Stimulated activated CD4-positive, alpha-beta T cell treated with anti-CD3 and anti-CD28 coated beads, Interleukin-15, amount 100 ng/mL, for 24 hours (primary cell): ENCODE results near the gene NLGN1.
"Not testable (repeated sequence)": the region's sequence is repeated elsewhere in the genome, so short reads cannot be mapped to it uniquely, and the experiment has no call there.

ENCODE experiments used
- DNase-seq: peaks from one replicate; pipeline ENCODE4 v3.0.0-alpha.2; 2020

Gene NLGN1

DNA sequence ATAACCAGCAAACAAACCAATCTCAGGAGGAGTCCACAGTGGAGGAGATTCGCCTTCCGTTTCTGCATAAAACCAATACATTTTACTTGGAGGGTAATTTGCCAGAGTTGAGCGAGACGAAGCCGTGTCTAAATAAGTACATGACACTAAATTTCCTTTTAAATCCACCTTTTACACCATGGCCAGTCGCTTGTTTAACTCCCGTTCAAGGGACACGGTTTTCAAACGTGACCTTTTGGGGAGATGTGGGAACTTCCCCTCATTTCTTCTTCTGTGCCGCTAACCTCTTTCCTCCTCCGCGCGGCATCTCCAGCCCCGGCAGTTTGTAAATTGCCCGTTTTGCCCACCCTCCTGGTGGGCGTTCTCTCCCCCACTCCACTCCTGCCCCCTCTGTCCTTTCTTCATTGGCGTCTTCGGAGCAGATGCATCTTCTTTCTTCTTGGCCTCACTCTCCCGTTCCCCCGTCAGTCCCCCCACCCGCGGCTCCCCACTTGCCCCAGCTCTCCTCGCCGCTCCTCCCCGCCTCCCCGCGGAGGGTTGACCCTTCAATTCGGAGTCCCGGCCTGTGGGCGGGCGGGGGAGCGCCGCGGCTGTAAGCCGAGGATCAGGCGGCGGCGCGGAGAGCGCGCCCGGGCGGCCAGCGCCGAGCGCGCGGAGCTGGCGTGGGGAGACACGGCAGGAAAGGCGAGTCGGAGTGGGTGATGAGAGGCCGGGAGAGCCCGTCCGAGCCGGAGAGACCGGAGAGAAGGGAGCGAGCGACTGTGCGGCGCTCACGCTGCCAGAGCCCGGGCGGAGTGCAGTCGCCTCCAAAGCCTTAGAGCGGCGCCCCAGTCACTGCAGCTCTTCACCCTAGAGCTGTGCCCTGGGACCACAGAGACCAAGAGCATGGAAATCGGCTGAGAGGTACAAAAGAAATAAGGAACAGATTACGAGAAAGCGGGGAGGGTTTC is at the start of gene NLGN1:
Gene NLGN1, plus strand, starts transcription at position 584 of the 950 bp plus-strand sequence.
- DNase-seq, result peak; percentile 4

DNA sequence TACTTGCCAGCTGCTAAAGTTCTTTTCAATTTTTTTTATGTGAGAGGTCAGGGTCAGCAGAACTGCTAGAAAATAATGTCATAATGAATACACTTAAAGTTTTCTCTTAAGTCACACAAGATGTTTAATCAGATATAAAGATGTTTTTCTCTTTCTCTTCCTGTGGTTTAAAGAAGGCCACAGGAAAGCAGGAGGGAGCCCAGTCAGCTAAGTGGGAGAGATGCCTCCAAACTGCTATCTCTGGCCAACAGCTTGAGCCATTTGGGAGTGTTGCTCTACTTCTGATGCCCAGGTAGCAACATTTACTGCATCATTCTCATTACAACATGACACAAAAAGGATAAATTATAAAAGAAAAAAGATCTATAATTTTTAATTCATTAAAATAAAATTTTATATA is 45.7 kb upstream of the NLGN1 start:
- DNase-seq, result no peak

DNA sequence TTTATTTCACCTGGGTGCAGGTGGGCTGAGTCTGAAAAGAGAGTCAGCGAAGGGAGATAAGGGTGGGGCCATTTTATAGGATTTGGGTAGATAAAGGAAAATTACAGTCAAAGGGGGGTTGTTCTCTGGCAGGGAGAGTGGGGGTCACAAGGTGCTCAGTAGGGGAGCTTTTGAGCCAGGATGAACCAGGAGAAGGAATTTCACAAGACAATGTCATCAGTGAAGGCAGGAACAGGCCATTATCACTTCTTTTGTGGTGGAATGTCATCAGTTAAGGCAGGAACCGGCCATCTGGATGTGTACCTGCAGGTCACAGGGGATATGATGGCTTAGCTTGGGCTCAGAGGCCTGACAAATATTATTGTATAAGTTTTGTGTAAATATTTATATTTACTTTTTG is 44.4 kb upstream of the NLGN1 start:
- not testable (repeated sequence) for DNase-seq

DNA sequence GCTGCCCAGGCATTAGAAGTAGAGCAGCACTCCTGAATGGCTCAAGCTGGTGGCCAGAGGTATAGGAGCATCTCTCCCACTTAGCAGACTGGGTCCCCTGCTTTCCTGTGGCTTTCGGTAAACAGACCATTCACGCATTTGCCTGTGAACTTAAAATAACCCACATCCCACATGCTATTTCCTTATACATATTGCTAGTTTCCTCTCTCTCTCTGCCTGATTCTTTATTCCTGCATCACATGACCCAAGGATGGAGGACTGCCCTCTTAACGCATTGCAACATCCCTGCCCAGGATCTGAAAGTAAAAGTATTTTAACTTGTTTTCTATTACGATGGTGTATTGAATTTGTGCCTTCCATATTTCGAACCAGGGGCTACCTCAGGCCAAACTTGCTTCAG is 43.4 kb upstream of the NLGN1 start:
- no peak for DNase-seq

DNA sequence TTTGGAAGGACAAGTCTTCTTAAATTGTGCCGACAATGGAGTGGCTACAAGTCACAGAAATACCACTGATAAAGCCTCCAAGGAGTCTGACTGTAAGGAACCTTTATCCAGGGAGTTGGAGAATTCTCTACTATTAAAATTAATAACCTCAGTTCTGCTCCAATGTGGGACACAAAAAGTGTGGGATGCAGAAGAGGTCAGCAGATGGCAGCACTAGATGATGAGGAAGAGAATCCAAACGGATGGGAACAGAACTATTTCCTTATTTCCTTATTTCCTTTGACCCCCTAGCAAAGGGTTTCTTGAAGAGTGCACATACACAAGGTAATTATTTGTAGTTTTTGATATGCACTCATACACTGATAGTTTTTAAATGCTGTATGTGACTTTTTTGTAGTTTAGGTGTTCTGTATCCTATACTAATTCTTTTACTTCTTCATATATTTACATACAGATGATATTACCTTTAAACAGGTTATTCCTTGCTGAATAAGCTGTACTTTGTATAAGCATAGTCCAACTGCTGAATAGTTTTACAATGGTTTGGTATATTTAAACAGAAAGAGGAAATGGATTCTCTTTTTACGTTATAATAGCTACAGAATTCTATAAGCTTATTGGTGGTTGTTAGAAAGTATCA is 25.6 kb upstream of the NLGN1 start:
- DNase-seq, result peak; percentile 2

DNA sequence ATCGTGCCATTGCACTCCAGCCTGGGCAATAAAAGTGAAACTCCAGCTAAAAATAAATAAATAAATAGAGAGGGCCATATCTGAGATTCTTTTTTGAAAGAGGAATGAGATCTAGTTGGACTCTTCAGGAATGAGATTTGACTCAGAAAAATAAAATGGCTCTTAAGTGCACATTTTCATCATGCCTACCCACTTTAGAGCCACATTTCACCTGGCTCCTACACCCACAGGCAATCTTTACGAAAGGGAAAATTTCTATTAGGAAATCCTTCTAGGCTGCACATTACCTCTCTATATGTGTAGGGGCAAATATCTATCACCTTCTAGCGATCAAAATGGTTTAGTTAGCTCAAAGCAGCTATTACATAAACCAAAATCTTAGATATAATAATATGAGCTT is 16.9 kb upstream of the NLGN1 start:
- DNase-seq, result no peak

DNA sequence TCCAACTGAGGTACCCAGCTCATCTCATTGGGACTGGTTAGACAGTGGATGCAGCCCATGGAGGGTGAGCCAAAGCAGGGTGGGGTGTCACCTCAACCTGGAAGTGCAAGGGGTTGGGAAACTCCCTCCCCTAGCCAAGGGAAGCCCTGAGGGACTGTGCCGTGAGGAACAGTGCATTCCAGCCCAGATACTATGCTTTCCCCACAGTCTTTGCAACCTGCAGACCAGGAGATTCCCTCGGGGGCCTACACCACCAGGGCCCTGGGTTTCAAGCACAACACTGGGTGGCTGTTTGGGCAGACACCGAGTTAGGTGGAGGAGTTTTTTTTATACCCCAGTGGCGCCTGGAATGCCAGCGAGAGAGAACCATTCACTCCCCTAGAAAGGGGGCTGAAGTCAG is 15.6 kb upstream of the NLGN1 start:
- DNase-seq, result not testable (repeated sequence)

DNA sequence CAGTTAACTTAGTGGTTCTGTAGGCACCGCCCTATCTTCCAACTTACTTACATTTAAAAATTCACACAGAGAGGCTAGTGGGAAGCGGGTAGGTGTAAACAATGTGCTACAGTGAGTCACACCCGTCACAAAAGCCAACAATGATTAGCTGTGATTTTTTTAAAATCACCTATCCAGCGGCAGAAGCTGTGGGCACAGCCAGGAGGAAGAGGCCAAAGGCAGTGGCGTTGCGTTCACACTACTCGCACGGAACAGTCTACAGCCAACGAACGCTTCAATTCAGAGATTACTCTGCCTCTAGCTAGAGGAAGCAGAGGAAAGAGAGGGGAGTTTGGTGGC is 2.5 kb upstream of the NLGN1 start:
- DNase-seq, result no peak

DNA sequence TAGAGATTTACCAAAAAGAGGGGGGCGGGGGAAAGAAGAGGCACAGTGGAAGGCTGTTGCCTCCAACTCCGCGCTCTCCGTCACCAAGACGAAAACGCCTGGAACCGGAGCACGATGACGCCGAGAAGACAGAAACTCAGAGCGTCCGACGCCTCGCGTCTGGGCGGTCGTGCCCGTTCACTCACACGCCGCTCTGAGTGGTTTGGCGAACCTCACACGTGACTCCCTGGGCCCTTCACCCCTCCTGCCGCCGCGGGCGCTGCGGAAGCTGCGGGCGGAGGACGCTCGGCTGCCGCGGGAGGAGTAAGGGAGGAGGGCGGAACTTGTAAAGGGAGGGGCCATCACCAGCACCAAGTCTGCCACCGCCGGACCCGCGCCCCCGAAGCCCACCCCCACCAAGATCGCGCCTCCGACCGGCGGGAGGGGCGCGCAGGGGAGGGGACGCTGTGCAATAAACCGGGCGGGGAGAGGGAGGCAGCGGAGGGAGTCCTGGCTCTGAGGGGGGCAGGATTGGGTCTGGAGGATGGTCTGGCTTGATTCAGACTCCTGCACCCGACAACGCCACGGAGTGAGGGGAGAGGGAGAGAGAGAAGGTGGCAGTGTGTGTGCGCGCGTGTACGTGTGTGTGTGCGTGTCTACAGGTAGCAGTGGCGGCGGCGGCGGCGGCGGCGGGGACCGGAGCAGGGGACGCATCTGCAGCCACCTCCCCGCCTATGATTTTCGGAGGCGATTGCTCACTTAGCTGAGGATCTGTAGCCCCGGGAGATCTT is 1.9 kb upstream of the NLGN1 start:
- peak; percentile 64 for DNase-seq

DNA sequence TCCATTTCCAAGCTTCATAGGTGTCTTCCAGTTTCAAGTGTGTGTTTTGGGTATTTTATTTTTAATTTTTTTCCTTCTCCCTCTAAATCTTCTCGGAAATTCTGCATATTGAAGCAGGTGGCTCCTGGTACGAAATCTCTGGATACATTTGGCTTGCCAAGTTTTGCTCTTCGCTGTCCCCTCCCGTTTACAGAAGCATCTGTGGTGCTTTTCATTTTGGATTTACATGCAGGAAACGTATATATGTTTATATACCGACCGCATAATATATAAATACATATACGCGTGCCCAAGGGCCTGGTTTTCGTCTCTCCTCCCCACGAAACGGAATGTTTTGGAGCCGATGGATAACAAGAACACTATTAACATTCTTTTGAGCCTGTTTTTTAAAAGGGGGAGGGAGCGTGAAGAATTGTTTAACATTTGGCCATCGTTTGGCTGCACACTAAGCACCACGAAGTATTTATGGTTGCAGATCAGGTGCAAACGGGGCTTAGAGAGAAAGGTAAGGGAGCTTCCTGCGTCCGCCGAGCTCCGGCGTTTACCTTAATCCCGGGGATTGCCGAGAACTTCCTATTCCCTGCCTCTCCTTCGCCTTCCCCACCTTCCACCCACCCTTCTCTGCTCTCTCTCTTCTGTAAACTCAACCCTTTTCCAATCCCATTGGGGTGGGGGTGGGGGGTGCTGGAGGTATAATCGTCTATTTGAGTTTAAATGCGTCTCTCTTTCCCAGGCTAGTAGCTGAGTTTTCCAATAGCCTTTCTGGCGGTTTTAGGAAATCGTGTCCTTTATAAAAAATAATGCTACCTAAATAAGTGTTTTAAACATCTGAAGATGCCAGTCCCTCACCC is 1.1 kb upstream of the NLGN1 start:
- DNase-seq, result no peak

DNA sequence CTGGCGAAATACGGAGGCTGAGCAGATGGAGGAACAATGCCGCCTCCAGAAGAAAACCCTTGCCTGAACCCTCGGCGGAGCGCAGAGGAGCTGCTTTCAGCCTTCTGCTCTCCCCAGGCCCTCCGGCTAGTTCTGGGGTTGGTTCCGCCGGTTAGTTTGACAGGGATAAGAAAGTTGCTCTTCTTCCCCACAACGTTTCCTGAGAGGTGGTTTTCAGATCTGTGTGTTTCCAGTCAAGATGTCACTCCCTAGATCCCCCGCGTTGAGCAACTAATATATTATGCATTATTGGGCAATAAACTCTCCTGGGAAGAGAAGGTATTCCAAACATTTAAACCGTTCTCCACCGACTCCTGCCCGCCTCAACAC is 551 bp downstream of the NLGN1 start:
- no peak for DNase-seq

DNA sequence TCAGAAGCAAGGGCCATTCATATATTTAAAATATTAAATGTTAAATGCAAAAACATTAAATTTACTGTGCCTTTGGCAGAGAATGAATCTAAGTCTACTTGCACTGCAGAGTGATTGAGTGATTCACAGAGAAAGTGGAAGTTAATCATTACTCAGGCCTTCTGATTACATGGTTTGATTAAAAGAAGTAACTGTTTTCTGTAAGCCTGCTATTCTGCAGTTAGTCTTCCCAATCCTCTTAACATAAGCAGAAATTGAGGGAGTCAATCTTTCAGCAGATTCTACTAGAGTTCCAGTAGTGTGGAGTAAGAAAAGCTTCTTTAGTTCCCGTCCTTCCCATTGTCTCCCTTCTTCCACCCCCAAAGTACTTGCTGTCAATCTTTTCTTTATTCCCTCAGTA is 1.5 kb downstream of the NLGN1 start:
- DNase-seq, result no peak

DNA sequence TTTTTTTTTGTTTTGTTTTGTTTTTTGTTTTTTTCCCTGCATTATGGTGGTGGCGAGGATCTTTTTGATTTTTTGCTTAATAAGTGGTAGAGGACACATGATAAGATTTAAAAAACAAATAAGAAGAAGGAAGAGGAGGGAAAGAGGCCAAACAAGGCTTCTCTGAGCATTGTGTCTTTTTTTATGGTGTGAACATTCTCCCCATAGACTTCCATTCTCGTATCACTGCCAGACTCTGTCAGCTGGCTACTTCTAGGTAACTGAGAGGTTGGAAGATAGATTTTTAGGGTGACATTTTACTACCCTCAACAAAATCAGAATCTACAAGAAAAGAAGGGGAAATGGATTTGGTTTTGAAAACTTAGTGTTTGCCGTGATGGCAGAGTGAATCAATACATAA is 3.8 kb downstream of the NLGN1 start:
- DNase-seq, result no peak

DNA sequence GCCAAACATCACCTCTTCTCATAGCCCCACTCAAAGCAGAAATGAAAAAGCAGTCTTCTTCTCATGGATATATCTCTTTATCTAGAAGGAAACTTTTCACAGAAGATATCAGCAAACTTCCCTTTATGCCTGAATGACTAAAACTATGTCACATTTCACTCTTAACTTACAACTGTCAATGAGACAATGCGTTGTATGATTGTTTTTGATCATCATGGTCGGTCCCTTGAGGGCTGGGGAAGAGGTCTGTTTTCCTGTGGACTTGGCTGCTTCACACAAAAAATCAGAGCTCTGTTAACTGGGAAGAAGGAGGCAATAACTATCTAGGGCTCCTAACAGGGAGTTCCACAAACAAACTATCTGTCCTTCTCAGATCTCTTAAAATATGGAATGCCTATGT is 5.1 kb downstream of the NLGN1 start:
- DNase-seq, result no peak

DNA sequence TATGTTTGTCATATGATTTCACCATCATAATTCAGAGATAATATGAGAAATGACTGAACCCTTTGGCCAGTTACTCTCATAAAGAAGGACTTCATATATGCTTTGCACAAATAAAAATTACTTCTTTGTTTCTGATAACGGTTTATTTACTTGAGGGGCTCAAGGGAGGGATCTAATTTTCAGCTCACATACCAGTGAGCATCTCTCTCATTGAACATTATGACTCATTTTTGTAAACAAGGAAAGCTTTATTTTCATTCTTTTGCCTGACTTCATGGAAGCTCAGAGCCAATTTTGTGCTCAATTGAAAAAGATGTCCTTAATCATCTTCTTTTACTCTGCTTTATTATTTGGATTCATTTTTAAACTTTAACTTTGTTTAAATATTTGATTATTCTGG is 5.8 kb downstream of the NLGN1 start:
- no peak for DNase-seq

DNA sequence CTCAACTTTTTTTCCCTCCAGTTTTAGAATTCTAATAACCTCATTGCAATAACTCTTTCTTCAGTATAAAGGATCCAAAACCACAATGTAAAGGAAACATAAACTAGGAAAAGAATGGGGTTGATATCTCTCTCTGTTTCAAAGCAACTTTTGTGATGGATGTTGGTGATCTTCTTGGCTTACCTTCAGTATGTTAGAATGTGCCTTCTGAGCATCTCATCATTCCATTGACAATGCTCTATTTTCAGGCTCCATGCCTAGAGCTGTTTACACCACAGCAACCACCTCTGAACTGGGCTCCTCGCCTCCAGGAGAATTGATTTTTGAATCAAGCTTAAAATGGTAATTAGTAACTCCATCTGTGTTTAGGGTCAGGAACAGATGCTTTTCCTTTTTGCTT is 6.6 kb downstream of the NLGN1 start:
- DNase-seq, result no peak

DNA sequence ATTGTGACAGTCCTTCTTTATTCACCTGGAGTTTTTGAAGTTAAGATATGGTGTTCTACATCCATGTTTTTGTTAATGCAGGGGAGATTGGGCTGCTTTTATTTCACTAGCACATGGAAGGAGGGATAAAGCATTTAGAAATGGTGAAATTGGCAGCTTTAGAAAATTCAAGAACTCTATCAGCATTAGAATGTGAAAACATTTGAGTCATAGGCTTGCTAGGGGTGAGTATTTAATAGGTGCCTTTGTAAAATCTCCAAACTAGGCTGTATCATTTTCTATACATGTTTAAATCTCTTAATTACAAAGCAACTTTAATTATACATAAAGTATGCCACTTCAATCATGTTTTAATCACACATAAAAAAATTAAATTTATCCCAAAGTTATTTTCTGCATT is 12.9 kb downstream of the NLGN1 start:
- DNase-seq, result no peak

DNA sequence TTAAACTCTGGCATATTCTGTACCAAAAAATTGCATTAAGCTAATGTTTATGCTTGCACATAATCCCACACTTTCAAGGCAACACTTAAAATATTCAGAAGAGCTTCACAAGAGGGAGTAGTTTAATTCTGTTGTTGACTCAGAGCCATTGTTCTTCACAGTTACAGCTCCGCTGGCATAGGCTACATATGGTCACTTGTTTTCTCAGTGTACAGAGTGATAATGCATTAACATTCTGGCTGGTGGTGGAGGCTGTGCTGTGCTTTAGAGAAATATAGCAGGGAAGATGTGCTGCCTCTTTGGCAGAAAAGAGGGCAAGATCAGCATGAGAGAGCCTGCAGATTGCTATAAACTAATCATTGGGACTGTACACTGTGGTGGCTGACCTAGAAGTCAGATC is 13.3 kb downstream of the NLGN1 start:
- no peak for DNase-seq

DNA sequence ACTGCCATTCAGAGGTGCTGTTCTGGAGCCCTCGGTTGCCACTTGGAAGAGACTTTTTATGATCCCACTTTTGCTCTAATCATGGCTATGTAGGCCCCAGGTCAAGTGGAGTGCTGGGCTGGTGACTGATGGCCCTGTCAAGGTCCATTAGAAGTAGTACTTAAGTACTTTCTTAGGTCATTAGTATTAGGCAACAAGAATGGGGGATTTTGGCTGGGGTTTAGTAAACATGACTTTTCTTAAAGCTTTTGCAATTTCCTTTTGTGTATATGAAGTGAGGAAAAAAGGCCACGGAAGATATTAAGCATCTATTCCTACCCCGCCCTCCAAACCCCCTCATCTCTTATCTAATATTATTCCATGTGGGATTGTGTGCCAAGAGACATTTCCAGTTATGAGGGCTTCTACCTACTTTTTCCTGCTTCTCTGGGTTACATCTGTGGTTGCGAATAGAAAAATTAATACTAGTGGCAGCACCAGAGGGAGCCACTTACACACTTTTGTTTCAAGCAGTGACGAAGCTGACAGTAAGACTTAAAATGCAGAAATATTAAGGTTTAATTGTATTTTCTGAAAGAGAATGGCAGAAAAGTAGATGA is 13.9 kb downstream of the NLGN1 start:
- no peak for DNase-seq

DNA sequence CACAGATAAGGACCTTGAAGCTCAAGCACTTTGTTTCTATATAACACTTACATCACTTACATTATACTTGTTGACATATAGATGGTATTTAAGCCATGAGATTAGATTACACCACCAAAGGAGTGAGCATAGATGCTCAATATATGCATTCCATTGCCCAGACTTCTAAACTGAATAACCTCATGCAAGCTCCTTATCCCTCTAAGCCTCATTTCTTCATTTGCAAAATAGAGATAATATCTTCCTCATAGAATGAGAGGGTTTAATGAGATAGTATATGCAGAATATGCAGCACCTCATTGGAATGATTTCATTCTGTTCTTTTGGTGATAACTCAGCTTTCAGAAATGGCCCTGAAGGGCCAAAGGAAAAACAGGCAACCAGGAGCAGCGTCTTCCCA is 18.5 kb downstream of the NLGN1 start:
- no peak for DNase-seq

DNA sequence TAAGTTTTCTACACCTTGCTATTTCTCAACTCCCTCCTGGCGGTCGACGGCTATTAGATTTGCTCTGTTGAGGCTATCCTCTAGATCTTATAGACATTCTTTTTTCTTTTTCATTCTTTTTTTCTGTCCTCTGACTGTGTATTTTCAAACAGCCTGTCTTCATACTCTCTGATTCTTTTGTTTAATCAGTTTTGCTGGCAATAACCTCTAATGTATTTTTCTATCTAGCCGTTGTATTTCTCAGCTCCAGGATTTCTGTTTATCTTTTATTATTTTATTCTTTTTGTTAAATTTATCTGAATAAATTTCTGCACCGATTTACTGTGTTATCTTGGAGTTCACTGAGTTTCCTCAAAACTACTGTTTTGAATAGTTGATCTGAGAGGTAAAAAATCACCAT is 31.5 kb downstream of the NLGN1 start:
- no peak for DNase-seq

DNA sequence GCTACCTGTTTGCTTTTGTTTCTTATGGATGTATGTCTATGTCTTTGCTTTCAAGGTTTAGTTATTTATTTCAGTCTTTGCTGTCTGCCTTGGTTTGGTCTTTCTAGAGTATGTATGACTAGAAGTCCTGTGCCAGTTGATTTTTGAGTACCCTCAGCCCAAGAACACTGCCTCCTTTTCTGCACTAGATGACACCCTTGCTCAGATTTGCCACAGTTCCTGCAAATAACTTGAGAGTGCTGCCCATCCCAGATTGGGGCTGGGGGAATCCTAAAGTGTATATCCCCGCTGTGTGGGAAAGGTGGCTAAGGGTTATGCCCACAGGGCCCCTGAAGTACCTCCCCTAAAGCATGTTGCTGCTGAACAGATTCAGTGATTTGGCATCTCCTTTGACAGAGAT is 32.0 kb downstream of the NLGN1 start:
- DNase-seq, result no peak

DNA sequence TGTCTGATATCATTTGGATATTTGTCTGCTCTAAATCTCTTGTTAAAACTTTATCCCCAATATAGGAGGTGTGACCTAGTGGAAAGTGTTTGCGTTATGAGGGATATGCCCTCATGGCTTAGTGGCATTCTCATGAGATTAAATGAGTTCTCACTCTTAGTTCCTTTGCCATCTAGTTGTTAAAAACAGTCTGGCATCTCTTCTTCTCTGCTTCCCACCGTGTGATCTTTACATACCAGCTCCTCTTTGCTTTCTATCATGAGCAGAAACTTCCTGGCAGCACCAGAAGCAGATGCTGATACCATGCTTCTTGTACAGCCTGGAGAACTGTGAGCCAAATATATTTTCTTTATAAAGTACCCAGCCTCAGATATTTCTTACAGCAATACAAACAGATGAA is 33.0 kb downstream of the NLGN1 start:
- DNase-seq, result no peak
